ENCODE measurements around the gene ASB18.

The ASB18 gene

DNA sequence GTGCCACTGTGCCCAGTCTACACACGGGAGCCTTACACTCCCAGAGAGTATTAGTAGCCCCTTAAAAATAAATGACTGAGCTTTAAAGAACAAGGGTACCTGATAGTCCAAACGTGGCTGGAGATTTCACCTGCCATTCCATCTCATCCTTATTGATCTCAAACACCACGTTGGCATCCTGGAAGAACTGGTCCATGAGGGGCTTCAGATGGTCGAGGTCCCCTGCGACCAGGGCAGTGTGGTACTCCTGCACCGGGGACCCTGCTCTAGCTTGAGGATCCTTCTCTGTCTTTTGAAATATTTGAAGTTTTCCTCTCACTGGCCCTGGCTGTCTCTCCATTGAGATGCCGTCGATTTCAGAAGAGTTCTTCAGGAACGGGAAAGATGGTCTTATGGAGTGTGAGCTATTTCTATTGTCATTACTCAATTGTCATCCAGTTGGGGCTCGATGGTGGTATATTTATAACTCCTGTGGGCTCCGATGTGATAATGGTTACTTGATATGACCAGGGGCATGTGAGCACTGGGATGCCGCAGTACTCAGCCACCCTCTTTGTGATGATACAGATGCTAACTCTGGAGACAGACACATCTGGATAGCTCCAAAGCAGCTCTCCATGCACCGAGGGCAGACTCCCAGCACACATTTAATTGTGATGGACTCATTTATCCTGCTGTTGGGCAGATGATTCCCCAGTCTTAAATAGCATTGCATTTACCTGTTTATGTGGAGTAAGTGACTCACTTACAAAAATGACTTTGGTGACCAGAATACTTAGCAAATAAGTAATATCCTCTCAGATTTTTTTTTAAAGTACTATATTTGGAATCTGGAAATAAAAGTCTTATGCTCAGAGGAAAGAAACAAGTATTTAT is 22.8 kb downstream of the ASB18 start:
- no peak for DNase-seq (ENCODE audit: low spot score)

DNA sequence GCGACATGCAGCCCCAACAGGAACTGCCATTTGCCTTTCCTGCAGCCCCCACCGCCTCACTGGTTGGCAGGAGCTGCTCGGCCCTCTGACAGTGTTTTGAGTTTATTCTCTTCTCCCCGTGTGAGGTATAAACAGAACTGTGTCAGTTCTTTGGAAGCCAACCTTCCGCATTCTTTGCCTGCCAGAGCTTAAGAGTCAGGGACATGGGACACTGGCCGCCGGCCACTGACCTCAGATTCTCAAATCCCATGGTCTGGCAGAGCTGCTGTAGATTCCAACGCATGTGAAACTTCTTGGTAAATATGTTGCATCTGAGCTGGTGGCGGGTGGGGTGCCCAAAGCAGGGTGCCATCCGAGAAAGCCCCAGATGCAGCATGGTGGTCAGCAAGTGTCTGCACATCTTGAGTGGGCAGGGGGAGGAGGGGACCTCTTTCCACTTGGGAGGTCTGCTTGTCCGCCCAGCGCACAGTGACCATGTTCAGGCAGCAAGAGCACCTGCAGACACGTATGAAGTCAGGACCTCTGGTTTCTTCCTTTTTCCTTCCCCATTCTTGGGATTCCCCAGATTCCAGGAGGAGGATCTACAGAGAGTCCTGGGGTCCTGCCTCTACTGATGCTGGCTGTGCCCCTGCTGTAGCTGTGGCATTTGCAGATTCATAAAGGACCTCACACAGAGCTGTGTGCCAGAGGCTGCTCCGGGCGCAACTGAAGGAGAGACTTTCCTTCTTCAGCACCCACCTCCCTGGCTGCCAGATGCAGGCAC is 23.8 kb downstream of the ASB18 start:
- no peak for DNase-seq (ENCODE audit: low spot score)

DNA sequence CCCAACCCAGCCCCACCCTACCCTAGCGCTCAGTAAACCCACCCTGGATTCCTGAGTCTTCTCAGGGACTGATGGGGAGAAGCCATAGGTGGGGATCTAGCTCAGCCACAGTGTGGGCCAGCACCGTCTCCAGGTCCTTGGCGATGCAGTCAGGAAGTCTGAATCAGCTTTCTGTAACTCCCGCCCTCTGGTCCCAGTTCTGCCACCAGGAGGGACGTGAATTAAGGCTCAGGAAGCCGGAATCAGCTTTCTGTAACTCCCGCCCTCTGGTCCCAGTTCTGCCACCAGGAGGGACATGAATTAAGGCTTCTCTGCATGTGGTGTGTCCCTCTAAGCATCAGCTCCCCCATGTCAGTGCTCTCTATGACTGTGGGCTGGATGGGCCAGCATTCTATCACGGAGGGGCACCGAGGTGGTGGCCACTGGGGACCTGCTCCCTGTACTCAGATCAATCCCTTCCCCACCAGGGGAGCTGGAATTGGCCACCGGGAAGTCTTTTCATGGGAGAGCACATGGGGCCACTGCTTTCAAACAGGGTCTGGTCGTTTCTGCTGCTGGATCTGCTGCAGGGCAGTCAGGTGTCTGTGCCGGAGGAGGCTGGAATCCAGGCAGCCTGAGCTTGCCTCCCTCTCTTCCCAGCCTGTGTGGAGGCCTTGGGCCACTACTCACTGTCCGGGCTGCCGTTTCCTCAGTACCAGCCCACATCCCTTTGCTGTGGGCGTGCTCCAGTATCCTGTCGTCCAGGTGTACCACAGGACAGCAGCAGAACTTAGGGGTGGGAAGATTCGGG is 24.7 kb downstream of the ASB18 start:
- no peak for DNase-seq (ENCODE audit: low spot score)

DNA sequence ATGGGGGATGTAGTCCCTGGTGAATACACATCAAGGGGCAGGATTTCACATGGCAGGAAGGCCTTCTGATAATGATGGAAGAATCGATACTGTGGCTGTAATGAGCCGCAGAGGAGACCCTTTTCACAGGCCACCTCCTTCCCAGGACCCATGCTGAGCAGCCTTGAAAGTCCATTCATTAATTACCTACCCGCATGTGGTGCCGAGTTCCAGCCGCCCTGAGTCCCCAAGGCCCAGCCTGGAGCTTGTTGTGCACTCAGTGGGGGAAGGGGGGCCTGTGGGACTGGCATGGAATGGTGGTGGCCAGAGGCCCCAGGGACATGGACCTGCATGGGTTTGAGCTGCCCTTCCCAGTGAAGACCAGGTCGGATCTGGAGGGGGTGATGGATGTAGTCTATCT is 25.5 kb downstream of the ASB18 start:
- DNase-seq (ENCODE audit: low spot score): no peak

- DNase-seq (ENCODE audit: low spot score): no peak
These were observed 26.6 kb downstream of the ASB18 start for GRCh38 chr2:236237468-236238190.

DNA sequence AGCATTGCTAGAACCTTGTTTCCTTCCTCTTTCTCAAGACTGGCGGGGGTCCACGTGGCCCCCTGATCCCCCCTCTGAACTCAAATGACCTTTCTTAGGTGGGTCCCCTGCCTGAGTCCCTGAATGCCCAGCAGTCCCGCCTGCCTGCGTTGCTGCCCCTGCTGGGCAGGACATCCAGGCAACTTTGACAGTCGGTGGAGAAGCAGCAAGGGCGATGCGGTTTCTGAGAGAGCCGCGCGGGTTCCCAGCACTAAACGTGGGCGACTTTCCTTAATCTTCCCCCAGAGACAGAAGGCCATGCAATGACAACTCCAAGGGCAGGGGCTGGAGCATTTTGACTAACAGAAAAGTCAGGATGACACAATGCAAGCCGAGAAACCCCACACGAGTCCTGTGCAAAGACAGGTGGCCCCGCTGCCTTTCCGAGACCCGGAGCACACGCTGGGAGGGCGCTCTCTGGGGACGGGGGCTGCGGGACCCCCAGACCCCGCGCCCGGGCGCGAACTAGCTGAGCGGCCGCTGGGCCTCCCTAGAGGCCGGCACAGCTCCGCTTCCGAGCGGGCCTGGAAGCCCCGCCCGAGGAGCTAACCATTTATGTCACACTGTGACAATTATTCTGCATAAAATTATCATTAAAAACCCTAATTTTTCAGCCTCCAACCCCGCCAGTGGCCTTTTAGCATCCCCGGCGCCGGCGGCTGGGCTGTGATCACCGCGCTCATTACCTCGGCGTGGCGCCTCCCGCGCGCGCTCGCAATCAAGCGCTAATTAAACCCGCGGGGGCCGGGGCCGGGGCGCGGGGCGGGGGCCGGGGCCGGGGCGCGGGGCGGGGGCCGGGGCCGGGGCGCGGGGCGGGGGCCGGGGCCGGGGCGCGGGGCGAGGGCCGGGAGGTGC is 27.4 kb downstream of the ASB18 start:
- no peak for DNase-seq (ENCODE audit: low spot score)

DNA sequence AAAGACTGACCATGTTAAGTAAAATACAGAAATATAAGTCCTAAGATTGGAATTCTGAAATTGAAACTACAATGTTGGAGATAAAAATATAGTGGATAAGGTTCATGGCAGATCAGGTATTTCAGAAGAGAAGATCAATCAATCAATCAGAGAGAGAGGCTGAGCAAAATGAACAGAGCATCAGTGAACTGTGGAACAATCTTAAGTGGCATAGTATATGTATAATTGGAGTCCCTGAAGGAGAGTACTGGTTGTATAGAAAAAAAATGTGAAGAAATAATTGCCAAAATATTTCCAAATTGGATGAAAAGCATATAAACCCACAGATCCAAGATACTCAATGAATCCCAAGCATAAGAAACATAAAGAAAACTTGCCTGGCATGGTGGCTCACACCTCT is 35.0 kb downstream of the ASB18 start:
- DNase-seq (ENCODE audit: low spot score): no peak

DNA sequence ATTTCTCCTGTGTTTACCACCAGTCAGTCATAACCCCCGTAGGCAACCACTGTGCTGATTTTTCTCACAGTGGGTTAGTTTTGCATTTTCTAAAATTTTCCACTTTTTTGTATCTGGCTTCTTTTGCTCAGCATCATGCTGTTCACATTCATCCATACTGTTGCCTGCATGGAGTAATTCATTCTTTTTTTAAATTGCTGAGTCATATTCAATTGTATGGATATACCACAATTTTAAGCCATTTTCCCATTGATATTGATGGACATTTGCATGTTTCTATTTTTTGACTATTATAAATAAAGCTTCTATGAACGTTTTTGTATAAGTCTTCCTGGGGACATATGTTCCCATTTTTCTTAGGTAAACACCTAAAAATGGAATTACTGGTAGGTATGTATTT is 40.5 kb downstream of the ASB18 start:
- no peak for DNase-seq (ENCODE audit: low spot score)

- no peak for DNase-seq (ENCODE audit: low spot score)
These were observed 42.4 kb downstream of the ASB18 start for GRCh38 chr2:236221798-236222197.

- no peak for DNase-seq (ENCODE audit: low spot score)
These were observed 44.8 kb downstream of the ASB18 start for GRCh38 chr2:236219411-236219810.

GRCh38 chr2:236217926-236218325 is 46.3 kb downstream of the ASB18 start:
- no peak for DNase-seq (ENCODE audit: low spot score)

- no peak for DNase-seq (ENCODE audit: low spot score)
These were observed 47.5 kb downstream of the ASB18 start for GRCh38 chr2:236216711-236217110.

- DNase-seq (ENCODE audit: low spot score): no peak
These were observed 48.4 kb downstream of the ASB18 start for GRCh38 chr2:236215761-236216333.

DNA sequence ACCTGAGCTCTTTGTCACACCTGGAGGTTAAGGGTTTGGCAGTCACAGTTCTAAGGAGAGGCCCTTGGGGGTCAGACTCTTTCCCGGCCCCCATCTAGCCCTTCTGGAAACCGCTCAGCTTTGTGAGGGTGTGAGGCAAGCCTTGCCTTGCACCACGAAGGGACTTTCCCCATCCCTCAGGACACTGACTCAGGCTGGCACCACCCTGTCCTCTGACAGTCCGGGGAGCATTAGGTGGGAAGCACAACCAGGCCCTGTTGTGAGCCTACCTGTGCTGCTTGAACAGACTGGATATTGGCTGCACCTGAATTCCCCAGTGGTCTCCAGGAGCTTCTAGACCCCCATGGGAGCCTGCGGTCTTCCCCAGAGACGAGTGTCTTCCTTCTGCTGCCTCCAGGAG is 49.0 kb downstream of the ASB18 start:
- DNase-seq (ENCODE audit: low spot score): no peak

DNA sequence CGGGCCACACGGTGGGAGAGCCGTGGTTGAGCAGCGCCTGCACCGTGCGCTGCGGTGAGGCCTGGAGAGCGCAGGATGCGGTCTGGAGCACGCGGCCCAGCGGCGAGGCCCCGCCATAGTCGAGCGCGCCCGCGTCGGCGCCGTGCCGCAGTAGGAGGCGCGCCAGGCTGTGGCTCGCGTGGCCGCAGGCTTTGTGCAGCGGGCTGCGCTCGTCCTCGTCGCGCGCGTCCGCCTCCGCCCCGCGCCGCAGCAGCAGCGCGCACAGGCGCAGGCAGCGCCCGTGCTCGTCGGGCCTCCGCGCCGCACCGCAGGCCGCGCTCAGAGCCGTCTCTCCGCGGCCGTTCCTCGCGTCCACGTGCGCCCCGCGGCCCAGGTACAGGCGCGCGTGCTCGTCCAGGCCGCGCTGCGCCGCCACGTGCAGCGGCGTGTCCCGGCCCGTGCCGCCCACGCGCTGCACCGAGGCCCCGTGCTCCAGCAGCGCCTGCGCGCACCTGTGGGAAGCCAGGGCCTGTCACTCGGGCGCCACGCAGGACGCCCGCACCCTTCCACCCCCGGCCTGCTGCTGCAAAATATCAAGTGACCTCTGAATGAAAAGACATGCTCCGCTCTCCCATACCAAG is 49.7 kb downstream of the ASB18 start:
- no peak for DNase-seq (ENCODE audit: low spot score)

DNA sequence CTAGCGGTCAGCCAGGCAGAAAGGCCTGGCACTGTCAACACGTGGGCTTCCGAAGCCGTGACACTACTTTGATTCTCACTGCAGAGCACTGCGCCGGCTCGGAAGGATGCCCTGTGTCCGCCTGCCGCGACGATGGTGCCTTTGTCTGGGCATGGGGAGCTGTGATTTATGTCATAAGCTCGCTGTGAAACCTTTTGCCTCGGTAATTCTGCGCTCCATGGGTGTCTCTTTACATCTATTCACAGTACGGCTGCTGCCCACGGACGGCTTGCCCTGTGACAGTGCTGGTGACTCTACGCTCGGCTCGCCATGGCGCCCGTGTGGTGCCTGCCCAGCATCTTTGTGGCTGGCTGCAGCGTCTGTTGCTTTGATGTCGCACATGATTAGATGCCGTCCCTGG is 52.9 kb downstream of the ASB18 start:
- DNase-seq (ENCODE audit: low spot score): no peak

- DNase-seq (ENCODE audit: low spot score): no peak
These were observed 53.7 kb downstream of the ASB18 start for GRCh38 chr2:236210536-236210935.

GRCh38 chr2:236209996-236210395 is 54.2 kb downstream of the ASB18 start:
- DNase-seq (ENCODE audit: low spot score): no peak

- peak; percentile 8 for DNase-seq (ENCODE audit: low spot score)
These were observed 54.7 kb downstream of the ASB18 start for GRCh38 chr2:236209535-236209934.
